ENCODE measurements around the gene TULP4. TPM values are rescaled to one million over a fixed set of nuclear protein-coding genes. Genes with fewer than 3 reads are reported as not detected.

Gene TULP4
- total RNA-seq, 1 donor from 2014 or later = 171 TPM

GRCh38 chr6:158361068-158361467 is 48.8 kb downstream of the TULP4 start:
- DNase-seq (ENCODE audit: low spot score, unreplicated experiment) = no peak
- peaks cover 8% of the 10 kb centered on the region for H3K9me3 Mint-ChIP-seq (ENCODE audit: low read depth)
- H3K27ac Mint-ChIP-seq = no peak overlapping the region
- H3K27me3 Mint-ChIP-seq = no peaks in the 10 kb centered on the region
- H3K36me3 Mint-ChIP-seq (ENCODE audit: insufficient read depth) = peaks cover 11% of the 10 kb centered on the region
- peaks cover 10% of the 10 kb centered on the region for H3K4me1 Mint-ChIP-seq (ENCODE audit: low read depth)
- no peak for TF ChIP-seq CTCF (IDR thresholded peaks at IDR 0.05; ENCODE audit: unreplicated experiment)
- no peak overlapping the region for H3K4me3 Mint-ChIP-seq (ENCODE audit: low read depth)

- Mint-ChIP-seq H3K27ac (no peak overlapping the region), H3K27me3 (no peaks in the 10 kb centered on the region), H3K36me3 (ENCODE audit: insufficient read depth) (peaks cover 14% of the 10 kb centered on the region), H3K9me3 (ENCODE audit: low read depth) (peaks cover 8% of the 10 kb centered on the region), H3K4me3 (ENCODE audit: low read depth) (no peak overlapping the region), H3K4me1 (ENCODE audit: low read depth) (peaks cover 7% of the 10 kb centered on the region)
- TF ChIP-seq CTCF (IDR thresholded peaks at IDR 0.05; ENCODE audit: unreplicated experiment) = no peak
- no peak for DNase-seq (ENCODE audit: low spot score, unreplicated experiment)
Measured at GRCh38 chr6:158361961-158362669, 49.9 kb downstream of the TULP4 start.

- no peak for TF ChIP-seq CTCF (IDR thresholded peaks at IDR 0.05; ENCODE audit: unreplicated experiment)
- Mint-ChIP-seq H3K27me3 (no peaks in the 10 kb centered on the region), H3K27ac (no peak overlapping the region), H3K4me3 (ENCODE audit: low read depth) (no peak overlapping the region), H3K4me1 (ENCODE audit: low read depth) (peaks cover 3% of the 10 kb centered on the region), H3K36me3 (ENCODE audit: insufficient read depth) (peaks cover 14% of the 10 kb centered on the region), H3K9me3 (ENCODE audit: low read depth) (peaks cover 8% of the 10 kb centered on the region)
- no peak for DNase-seq (ENCODE audit: low spot score, unreplicated experiment)
Measured at GRCh38 chr6:158366363-158366762, 54.1 kb downstream of the TULP4 start.

GRCh38 chr6:158367816-158368215 is 55.6 kb downstream of the TULP4 start:
- DNase-seq (ENCODE audit: low spot score, unreplicated experiment) = no peak
- no peak overlapping the region for H3K27ac Mint-ChIP-seq
- H3K36me3 Mint-ChIP-seq (ENCODE audit: insufficient read depth) = peaks cover 14% of the 10 kb centered on the region
- peaks cover 8% of the 10 kb centered on the region for H3K9me3 Mint-ChIP-seq (ENCODE audit: low read depth)
- no peak overlapping the region for H3K4me3 Mint-ChIP-seq (ENCODE audit: low read depth)
- H3K4me1 Mint-ChIP-seq (ENCODE audit: low read depth) = peaks cover 3% of the 10 kb centered on the region
- TF ChIP-seq CTCF (IDR thresholded peaks at IDR 0.05; ENCODE audit: unreplicated experiment) = no peak
- H3K27me3 Mint-ChIP-seq = no peaks in the 10 kb centered on the region

- Mint-ChIP-seq H3K9me3 (ENCODE audit: low read depth) (peaks cover 8% of the 10 kb centered on the region), H3K27ac (no peak overlapping the region), H3K36me3 (ENCODE audit: insufficient read depth) (peaks cover 10% of the 10 kb centered on the region), H3K4me1 (ENCODE audit: low read depth) (peaks cover 3% of the 10 kb centered on the region), H3K27me3 (no peaks in the 10 kb centered on the region), H3K4me3 (ENCODE audit: low read depth) (no peak overlapping the region)
- DNase-seq (ENCODE audit: low spot score, unreplicated experiment) = no peak
- no peak for TF ChIP-seq CTCF (IDR thresholded peaks at IDR 0.05; ENCODE audit: unreplicated experiment)
Measured at GRCh38 chr6:158369241-158369640, 57.0 kb downstream of the TULP4 start.
